HAP-1 (cell line): ENCODE data around the gene RASA3.
"Not testable (repeated sequence)": the region's sequence is repeated elsewhere in the genome, so short reads cannot be mapped to it uniquely, and the experiment has no call there.

Experiments used
- DNase-seq, 2 experiments: peaks; one replicate each; pipeline ENCODE4 v3.0.0-alpha.2; 2016 to 2020; ENCODE audit warnings: low spot score in 2 of 2
- H3K27me3 ChIP-seq: fragments of 250-450 bp; sonication (Bioruptor Pico); 2 replicates; pipeline ENCODE4 v1.5.1; 2020; ENCODE audit warnings: low read depth, mild to moderate bottlenecking, moderate library complexity
- H3K36me3 ChIP-seq: fragments of 250-450 bp; sonication (Bioruptor Pico); replicated peaks from 2 replicates; pipeline ENCODE4 v1.5.1; 2020; ENCODE audit warnings: mild to moderate bottlenecking
- H3K4me1 ChIP-seq: fragments of 250-450 bp; sonication (Bioruptor Pico); 2 replicates; pipeline ENCODE4 v1.5.1; 2020; ENCODE audit warnings: mild to moderate bottlenecking
- H3K4me3 ChIP-seq: fragments of 250-450 bp; sonication (Bioruptor Pico); 2 replicates; pipeline ENCODE4 v1.5.1; 2020; ENCODE audit warnings: mild to moderate bottlenecking, moderate library complexity
- H3K9me3 ChIP-seq: fragments of 250-450 bp; sonication (Bioruptor Pico); 2 replicates; pipeline ENCODE4 v1.5.1; 2020; ENCODE audit warnings: mild to moderate bottlenecking, moderate library complexity
- in situ Hi-C: fragments of 300-500 bp; cut with MboI; formaldehyde crosslinking; loops from 3 replicates; pipeline ENCODE4 v1.14.3; 2020; ENCODE audit warnings: low sequenced_read_pairs, inconsistent platforms, mixed read lengths

RASA3 gene

DNA sequence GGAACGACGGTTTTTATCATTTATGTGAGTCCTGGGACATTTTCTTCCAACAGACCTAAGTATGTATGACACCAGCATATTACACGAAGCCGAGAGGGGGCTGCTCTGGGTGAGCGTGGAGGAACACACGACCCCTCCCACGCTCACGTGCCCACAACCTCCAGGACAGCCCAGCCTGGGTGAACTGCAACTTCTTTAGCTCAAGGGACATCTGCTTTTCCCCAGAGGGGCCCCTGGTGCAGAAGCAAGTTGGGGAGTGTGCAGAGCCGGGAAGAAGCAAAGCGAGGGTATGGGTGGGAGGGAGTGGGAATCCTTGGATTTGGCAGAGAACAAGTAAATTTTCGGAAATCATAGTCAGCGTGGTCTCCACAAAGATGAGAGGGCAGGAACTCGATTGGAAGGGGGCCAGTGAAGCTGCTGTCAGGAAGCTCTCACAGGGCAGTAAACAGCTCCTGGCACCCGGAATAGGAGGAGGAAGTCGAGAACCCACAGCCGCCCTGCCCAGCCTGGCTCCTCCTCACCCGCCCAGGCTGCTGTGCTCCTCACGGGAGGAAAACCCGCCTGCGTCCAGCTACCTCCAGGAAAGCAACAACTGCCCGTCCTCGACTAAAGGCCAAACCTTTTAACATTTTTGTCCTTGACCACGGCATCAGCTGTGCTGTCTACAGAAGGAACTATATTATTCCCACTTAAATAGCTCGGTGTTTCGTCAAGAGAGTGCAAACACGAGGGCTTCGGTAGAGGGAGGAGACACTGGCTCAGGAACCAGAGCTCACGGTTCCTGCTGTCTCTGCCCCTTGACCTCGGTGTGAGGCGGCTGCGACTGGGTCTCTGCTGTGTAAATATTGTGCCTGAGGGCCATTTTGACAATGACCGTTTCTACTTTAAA is 29.5 kb upstream of the RASA3 start:
- Histone ChIP-seq H3K4me1 (no peaks in the 10 kb centered on the region), H3K36me3 (no peaks in the 10 kb centered on the region), H3K27me3 (peaks cover 5% of the 10 kb centered on the region; the same call in 1 of the 2 replicates), H3K4me3 (no peak overlapping the region), H3K9me3 (no peaks in the 10 kb centered on the region)
- in situ Hi-C loops, result no loop called here
- DNase-seq, result no peak

DNA sequence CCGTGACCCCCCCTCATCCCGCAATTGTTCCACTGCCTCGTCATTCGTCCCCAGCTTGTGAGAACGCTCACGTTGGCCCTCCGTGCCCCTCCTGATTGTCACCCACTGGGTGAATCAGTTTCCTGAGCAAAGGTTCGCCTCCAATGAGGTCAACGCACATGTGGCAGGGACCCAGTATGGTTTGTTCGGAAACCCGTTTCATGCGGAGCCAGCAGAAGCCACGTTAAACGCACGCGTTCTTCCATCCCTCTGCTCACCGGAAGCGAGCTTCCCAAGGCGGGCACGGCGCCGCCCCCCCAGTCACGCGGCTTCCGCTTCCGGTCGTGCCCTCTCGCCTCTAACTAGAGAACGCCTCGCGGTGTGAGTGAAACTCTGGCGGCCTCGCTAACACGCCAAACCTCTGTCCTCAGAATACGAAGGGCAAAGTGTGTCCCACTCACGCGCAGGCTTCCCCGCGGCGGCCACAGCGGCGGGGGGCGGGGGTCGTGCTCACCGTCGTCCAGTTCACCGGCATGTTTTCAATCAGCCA is 28.7 kb upstream of the RASA3 start:
- no peaks in the 10 kb centered on the region for H3K36me3 ChIP-seq
- H3K27me3 ChIP-seq, result peaks cover 5% of the 10 kb centered on the region; the same call in 1 of the 2 replicates
- H3K9me3 ChIP-seq, result no peaks in the 10 kb centered on the region
- no peaks in the 10 kb centered on the region for H3K4me1 ChIP-seq
- no peak overlapping the region for H3K4me3 ChIP-seq
- in situ Hi-C loops, result no loop called here
- DNase-seq, result no peak

DNA sequence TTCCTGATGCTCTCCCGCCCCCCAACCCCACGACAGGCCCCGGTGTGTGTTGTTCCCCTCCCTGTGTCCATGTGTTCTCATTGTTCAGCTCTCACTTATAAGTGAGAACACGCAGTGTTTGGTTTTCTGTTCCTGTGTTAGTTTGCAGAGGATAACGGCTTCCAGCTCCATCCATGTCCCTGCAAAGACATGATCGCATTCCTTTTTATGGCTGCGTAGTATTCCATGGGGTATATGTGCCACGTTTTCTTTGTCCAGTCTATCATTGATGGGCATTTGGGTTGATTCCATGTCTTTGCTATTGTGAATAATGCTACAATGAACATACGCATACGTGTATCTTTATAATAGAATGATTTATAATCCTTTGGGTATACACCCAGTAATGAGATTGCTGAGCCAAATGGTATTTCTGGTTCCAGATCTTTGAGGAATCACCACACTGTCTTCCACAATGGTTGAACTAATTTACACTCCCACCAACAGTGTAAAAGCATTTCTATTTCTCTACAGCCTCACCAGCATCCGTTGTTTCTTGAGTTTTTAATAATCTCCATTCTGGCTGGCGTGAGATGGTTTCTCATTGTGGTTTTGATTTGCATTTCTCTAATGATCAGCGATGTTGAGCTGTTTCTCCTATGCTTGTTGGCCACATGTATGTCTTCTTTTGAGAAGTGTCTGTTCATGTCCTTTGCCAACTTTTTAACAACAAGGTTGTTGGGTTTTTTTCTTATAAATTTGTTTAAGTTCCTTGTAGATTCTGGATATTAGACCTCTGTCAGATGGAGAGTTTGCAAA is 26.6 kb upstream of the RASA3 start:
- in situ Hi-C loops, H3K9me3 ChIP-seq, H3K4me1 ChIP-seq, H3K4me3 ChIP-seq, H3K27me3 ChIP-seq, H3K36me3 ChIP-seq, DNase-seq: not testable (repeated sequence)

DNA sequence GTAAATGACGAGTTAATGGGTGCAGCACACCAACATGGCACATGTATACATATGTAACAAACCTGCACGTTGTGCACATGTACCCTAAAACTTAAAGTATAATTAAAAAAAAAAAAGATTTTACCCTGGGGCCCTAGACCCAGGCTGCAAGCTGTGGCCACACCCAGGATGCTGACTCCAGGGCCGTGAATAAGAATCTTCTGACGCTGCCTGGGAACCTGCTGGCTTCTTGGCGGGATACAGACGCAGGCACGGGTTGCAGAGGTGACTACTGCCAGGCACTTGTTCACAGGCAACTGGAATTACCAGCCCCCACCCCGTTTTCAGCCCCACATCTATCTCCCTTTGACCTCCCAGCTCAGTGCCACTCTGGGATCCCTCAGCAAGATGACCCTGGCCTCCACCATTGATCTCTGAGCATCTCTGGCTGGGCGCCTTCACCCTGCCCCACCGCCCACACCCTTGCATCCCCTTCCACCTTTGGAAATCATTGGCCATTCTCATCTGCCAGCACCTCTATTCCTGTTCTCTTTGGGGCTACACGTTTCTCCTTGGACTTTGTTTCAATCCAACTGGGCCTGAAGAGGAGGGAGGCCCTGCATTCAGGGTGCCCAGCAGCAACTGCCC is 25.6 kb upstream of the RASA3 start:
- no peak overlapping the region for H3K4me3 ChIP-seq
- in situ Hi-C loops, result no loop called here
- no peak for DNase-seq
- H3K4me1 ChIP-seq, result no peaks in the 10 kb centered on the region
- peaks cover 5% of the 10 kb centered on the region; the same call in 1 of the 2 replicates for H3K27me3 ChIP-seq
- H3K9me3 ChIP-seq, result no peaks in the 10 kb centered on the region
- H3K36me3 ChIP-seq, result no peaks in the 10 kb centered on the region

DNA sequence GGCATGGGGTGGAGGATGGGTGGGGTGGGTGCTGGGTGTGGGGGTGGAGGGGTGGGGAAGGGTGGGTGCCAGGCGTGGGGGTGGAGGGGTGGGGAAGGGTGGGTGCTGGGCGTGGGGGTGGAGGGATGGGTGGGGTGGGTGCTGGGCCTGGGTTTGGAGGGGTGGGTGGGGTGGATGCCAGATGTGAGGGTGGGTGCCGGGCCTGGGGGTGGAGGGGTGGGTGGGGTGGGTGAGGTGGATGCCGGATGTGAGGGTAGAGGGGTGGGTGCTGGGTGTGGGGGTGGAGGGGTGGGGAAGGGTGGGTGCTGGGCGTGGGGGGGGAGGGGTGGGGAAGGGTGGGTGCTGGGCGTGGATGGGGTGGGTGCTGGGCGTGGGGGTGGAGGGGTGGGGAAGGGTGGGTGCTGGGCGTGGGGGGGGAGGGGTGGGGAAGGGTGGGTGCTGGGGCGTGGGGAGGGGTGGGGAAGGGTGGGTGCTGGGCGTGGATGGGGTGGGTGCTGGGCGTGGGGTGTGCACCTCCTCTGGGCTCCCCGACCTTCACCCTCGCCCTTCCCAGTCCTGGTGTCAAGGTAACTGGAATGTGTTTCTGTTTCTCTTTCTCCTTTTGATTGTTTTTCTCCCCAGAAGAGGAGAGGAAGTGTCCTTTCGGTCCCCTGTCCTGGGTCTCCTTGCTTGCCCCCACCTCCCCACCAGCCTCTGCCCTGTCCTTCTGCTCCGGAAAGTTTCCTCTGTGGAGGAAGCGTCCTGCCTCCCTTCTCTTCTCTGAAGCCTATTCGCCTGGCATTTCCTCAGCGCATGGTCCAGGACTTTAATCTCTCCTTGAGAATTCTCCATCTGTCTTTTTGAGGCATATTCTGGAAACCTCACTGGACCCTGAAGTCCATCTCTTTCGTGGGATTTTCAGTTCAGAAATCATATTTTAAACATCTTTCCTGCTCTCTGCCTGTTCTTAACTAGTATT is 23.8 kb upstream of the RASA3 start:
- Histone ChIP-seq H3K4me3 (no peak overlapping the region), H3K27me3 (no peaks in the 10 kb centered on the region), H3K4me1 (no peaks in the 10 kb centered on the region), H3K9me3 (no peaks in the 10 kb centered on the region), H3K36me3 (no peaks in the 10 kb centered on the region)
- in situ Hi-C loops, result no loop called here
- no peak for DNase-seq

DNA sequence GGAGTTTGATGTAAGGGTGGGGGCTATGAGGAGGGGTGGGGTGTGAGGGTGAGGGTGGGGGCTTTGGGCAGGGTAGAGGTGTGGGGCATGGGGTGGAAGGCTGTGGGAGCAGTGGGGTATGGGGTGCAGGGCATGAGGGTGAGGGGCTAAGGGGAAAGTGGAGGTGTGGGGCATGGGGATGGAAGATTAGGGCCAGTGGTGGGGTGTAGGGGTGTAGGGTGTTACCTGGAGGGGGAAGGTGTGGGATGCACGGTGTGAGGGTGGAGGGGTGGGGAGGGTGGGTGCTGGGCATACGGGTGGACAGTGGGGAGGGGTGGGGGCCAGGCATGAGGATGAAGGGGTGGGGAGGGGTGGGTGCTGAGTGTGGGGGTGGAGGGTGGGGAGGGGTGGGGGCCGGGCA is 22.9 kb upstream of the RASA3 start:
- Histone ChIP-seq H3K4me3 (no peak overlapping the region), H3K27me3 (no peaks in the 10 kb centered on the region), H3K9me3 (no peaks in the 10 kb centered on the region), H3K4me1 (no peaks in the 10 kb centered on the region), H3K36me3 (no peaks in the 10 kb centered on the region)
- no peak for DNase-seq
- in situ Hi-C loops, result no loop called here

DNA sequence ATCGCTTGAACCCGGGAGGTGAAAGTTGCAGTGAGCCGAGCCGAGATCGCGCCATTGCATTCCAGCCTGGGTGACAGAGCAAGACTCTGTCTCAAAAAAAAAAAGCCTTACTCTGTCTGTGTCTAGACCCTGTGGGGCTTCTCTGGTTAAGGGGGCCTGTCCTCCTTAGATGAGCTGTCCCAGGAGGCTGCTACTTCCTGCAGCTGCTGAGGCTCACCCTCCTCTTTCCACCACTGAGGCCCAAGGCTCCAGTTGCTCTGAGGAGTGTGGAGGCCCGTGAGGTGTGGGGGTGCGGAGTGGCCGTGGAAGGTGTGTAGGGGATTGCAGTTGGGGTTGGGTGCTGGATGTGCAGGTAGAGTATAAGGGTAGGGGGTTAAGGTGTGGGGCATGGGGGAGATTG is 22.1 kb upstream of the RASA3 start:
- Histone ChIP-seq H3K27me3 (no peaks in the 10 kb centered on the region), H3K9me3 (no peaks in the 10 kb centered on the region), H3K4me1 (no peaks in the 10 kb centered on the region), H3K36me3 (no peaks in the 10 kb centered on the region), H3K4me3 (no peak overlapping the region)
- no peak for DNase-seq
- in situ Hi-C loops, result no loop called here

DNA sequence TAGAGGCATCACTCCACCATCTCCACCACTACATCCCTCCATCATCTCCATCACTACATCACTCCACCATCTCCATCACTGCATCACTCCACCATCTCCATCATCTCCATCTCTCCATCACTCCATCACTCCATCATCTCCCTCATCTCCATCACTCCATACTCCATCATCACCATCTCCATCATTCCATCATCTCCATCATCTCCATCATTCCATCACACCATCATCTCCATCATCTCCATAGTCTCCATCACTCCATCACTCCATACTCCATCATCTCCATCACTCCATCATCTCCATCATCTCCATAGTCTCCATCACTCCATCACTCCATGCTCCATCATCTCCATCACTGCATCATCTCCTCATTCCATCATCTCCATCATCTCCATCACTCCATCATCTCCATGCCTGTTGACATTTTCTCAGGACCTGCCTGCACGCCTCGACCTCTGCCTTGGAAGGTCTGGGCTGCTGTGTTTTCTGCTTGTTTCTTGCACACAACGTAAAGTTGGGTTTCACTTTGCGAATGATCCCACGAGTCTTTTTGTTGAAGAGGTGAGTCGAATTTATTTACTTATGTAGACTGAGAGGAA is 21.2 kb upstream of the RASA3 start:
- Histone ChIP-seq H3K36me3 (no peaks in the 10 kb centered on the region), H3K4me1 (no peaks in the 10 kb centered on the region), H3K27me3 (no peaks in the 10 kb centered on the region), H3K4me3 (no peak overlapping the region), H3K9me3 (no peaks in the 10 kb centered on the region)
- no peak for DNase-seq
- in situ Hi-C loops, result no loop called here

DNA sequence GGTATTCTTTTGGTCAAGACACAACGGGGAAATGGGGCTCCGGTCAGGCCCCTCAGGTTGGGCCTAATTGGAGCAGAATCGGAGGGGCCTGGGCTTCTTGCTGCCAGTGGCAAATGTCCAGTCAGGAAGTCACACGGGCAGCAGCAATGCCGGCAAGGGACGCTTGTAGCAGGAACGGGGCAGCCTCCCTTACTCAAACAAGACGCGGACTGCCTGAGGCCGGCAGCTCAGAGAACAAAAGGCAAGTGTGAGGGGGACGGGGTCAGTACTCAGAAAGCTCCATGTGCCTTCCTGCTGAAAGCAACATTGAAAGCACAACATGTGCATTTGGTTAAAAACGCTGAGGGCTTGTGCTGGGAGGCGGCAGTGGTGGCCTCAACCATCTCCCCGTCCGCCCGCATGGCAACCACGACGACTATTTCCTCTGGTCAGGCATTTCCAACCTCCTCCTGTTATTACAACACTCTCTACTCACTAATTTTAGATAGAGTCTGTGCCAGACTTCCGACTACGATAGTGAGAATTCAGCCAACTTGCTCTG is 20.5 kb upstream of the RASA3 start:
- Histone ChIP-seq H3K36me3 (no peaks in the 10 kb centered on the region), H3K4me3 (no peak overlapping the region), H3K9me3 (no peaks in the 10 kb centered on the region), H3K4me1 (no peaks in the 10 kb centered on the region), H3K27me3 (no peaks in the 10 kb centered on the region)
- DNase-seq, result no peak
- in situ Hi-C loops, result no loop called here

DNA sequence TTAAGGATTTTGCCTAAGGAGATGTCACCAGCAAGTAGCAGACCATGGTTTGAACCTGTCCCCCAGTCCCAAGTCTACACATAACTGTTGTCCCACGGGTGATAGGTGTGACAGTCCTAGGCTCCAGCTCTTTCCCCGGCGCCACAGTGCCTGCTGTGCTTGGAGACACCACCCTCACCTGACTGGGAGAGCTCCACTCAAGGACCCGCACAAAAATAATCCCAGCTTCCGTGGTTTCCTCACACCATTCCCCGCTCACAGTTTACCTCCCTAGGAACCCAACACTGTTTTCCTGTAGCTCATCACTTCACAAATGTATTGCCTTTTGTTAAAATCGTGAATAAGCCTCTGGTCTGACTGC is 19.8 kb upstream of the RASA3 start:
- H3K27me3 ChIP-seq, result no peaks in the 10 kb centered on the region
- no peak overlapping the region for H3K4me3 ChIP-seq

DNA sequence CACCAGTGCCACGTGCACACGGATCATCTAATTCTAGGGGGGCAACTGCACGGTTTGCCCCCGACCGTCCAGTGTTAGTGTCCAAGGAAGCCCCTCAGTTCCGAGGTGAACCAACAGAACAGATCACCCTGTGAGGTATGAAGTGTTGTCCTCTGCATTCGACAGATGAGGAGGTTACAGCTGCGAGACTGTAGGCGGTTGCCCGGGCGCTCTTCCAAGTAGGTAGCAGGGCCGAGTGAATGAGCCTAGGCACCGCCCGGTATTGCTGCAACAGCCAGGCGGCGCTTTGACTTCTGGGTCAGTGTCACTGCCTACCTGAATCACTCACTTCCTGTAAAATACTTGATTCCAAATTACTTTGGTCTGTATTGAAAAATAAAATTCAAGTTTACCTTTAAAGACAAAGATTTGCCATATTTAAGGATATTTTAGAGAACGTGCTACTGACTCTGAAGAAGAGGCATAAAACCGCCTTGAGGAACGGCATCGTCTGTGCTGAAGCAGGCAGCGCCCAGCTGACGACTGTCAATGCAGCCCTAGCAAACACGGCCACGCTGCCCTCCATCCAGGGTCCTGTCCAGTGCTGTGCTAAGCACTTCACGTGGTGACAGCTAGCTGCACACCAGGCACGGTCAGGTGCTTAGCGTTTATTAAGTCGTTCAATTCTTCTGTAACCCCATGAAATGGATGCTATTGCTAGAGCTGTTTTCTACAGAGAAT is 19.3 kb upstream of the RASA3 start:
- H3K4me3 ChIP-seq, result no peak overlapping the region

More for the DNA sequence above, 19.8 kb upstream of the RASA3 start:
- DNase-seq, result no peak
- in situ Hi-C loops, result no loop called here
- no peaks in the 10 kb centered on the region for H3K9me3 ChIP-seq
- no peaks in the 10 kb centered on the region for H3K36me3 ChIP-seq
- no peaks in the 10 kb centered on the region for H3K4me1 ChIP-seq

DNA sequence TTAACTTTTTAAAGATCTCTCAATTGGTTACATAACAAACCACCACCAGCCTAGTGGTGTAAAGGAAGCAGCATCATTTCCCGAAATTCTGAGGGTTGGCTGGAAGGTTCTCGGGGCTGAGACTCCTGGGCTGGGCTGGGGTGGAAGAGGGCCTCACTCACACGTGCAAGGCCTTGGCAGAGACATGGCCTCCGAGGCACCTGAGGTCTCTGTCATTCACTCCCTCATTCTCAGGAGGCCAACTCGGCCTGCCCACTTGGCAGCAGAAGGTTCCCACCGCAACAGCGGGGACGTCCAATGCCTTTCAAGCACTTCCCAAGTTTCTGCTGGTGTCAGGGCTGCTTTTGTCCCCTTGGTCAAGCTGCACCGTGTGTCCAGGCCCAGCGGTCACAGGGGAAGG is 18.6 kb upstream of the RASA3 start:
- Histone ChIP-seq H3K27me3 (no peaks in the 10 kb centered on the region), H3K4me1 (no peaks in the 10 kb centered on the region), H3K9me3 (no peaks in the 10 kb centered on the region), H3K36me3 (no peaks in the 10 kb centered on the region), H3K4me3 (no peak overlapping the region)
- in situ Hi-C loops, result no loop called here
- no peak for DNase-seq

More for the DNA sequence above, 19.3 kb upstream of the RASA3 start:
- DNase-seq, result no peak
- in situ Hi-C loops, result no loop called here
- Histone ChIP-seq H3K36me3 (no peaks in the 10 kb centered on the region), H3K9me3 (no peaks in the 10 kb centered on the region), H3K4me1 (no peaks in the 10 kb centered on the region), H3K27me3 (no peaks in the 10 kb centered on the region)
